ENCODE measurements around the gene AKR1C8.
"Not testable (repeated sequence)": the region's sequence is repeated elsewhere in the genome, so short reads cannot be mapped to it uniquely, and the experiment has no call there.

Gene AKR1C8

DNA sequence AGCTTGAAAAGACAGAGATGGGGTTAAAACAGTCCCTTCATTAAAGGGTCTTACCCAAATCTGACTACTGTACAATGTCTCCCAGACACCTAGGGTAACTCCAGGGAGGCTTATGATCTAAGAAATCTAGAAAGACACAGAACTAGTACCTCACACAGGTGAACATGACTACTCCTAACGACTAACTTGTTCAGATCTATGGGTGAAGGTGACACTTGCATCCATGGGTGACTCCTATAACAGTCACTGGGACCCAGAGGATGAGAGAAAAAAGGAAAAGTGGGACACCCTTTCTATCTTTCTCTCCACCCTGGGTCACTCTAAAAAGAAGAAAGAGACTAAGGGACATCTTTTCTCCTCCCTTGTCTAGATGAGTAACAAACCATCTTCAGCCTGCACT is 19.2 kb downstream of the AKR1C8 start:
- no peak for DNase-seq

DNA sequence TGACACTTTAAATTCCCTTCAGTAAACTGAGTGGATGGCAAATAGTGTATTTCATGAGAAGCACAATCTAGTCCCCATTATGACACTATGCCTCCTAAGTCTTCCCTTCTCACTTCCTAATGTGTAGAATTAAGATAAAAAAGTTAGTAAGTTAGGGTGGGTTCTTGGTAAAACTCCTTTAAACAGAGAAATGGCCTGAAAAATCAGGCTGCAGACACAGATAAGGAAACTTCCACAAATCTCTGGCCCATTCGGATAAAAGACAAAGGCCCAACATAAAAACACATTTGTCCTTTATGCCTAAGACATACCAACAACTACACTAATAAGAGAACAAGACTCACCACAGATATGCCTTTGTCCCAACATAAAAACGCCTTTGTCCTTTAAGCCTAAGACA is 21.5 kb downstream of the AKR1C8 start:
- no peak for DNase-seq

DNA sequence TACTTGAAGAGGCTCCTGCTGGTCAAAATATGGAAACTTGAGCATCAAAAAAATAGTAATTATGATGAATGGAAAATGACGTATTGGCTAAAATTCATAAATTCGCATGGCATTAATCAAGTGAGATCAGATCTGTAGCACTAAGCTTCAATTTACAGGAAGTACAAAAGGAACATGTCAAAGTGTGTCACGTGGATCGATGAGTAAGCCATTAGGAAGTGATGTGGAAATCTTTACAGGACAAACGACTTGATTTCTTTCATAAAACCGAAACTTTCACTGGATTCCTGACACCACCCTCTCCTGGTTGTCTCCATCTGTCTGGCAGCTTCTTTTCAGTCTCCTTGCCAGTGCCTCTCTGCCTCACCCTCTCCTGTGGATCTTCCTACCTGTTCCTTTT is 25.8 kb downstream of the AKR1C8 start:
- DNase-seq, result no peak

DNA sequence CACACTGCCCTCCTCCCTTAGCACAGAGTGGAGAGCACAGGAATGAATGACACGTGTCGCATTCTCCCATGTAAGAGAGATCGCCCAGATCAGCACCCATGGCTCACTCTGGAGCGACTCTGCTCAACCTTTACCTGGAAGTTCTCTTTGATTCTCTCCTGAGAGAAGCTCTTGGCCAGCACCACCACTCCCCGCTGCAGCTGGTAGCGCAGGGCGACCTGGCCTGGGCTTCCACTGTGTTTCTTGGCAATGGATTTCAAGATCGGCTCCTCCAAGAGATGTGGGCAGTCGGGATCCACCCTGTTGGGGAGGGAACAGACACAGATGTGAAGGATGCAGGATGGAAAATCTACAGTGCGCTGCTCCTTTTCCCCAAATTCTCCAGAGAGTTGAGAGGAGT is 27.4 kb downstream of the AKR1C8 start:
- DNase-seq, result no peak

DNA sequence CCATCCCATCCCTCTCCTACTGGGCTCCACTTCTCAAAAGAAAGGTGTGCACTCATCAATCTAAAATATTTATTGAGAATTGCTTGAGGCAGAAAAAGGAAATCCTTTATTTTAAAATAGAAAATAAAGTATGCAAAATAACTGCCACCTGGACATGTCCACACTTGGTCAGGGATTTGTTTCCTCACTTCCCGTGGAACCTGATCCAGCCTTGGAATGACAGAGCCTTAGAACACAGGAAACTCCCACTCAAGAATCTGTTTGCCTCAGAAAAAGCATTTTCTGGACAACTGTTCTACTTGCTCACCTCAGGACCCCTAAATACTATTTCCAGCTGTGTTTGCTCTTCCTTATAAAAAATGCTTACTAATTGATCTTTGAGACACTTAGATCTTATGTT is 29.0 kb downstream of the AKR1C8 start:
- no peak for DNase-seq

DNA sequence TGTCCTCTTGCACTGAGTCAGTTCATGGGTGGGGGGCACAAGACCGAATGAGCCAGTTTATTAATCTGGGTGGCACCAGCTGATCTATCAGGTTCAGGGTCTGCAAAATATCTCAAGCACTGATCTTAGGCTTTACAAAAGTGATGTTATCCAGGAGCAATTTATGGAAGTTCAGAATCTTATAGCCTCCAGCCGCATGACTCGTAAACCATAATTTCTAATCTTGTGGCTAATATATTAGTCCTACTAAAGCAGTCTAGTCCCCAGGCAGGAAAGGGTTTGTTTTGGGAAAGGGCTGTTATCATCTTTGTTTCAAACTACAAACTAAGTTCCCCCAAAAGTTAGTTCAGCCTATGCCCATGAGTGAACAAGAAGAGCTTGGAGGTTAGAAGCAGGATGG is 33.9 kb downstream of the AKR1C8 start:
- DNase-seq, result no peak

DNA sequence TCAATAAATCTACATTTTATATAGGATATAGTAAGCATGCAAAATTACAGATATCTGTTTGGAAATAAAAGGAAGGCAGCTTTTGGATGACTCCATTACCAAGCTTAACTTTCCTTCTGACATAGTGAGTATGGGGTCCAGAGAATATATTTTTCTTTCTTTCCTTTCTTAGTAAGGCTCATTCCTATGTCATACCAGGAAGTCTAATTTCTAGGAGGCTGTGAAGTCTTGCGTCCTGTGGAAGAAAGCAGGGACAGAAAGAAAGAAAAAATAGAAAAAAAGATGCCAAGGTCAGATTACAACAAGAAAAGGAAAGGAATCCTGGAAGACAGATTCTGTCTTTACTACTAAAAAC is 36.3 kb downstream of the AKR1C8 start:
- DNase-seq, result no peak

DNA sequence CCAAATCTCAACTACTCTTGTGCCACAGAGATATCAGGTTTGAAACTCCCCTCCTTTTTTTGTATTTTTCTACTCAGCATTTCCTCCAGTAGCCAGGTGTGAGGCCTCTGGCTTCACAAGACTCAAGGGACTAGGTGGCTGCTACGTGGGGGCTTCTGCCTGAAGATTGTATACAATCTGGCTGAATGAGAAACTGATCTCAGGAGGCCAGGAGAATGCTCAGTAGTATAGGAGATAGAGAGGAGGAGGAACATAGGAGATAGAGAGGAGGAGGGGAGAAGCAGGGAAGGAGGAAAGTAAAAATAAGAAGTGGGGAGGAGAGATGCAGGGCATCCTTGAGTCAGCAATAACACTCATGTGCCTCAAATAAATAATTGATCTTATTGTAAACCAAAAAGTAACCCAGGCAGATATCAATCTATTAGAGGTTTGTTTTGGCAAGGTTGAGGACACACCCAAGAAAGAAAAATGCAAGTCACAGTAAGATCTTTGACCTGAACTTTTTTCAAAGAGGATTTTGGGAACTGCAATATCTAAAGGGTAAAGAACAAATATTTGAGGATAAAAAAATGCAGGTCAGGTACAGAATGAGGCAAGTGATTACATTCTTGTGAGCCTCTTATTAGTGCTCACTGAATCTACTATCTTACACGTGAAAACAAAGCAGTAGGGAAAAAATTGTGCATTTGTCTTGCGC is 36.8 kb downstream of the AKR1C8 start:
- no peak for DNase-seq

DNA sequence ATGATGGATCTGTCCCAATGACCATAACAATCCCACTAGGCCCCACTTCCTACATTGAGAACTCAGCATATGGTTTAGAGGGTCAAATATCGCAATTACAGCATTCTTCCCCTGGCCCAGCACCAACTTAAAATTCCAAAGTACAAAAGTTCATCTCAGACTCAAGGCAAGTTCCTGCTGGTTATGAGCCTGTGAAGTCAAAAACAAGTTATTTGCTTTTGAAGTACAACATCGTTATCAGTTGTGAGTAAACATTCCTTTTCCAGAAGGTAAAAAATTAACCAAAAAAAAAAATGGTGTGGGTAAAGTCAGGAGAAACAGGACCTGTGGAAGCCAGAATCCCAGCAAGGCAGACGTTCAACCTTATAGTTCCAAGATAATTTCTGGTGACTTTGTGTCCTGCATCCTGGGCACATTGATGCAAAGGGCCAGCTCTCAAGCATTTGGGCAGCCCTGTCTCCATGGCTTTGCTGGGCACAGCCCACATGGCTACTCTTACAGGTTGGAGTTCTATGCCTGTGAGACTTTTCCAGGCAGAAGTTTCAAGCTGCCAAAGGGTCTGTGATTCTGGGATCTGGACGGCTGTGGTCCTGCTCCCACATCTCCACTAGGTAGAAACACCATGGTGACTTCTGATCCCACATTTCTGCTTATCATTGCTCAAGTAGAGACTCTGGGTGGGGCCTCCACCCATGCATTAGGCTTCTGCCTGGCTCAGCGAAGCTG is 37.5 kb downstream of the AKR1C8 start:
- no peak for DNase-seq

DNA sequence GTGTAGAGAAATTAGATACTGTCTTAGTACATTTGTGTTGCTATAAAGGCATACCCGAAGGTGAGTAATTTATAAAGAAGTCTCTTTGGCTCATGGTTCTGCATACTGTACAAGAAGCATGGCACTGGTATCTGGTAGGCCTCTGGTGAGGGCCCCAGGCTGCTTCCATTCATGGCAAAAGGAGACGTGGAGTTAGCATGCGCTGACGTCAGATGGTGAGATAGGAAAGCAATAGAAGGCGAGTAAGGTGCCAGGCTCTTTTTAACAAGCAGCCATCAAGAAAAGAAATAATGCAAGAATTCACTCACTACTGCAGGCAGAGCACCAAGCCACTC is 38.1 kb downstream of the AKR1C8 start:
- no peak for DNase-seq

DNA sequence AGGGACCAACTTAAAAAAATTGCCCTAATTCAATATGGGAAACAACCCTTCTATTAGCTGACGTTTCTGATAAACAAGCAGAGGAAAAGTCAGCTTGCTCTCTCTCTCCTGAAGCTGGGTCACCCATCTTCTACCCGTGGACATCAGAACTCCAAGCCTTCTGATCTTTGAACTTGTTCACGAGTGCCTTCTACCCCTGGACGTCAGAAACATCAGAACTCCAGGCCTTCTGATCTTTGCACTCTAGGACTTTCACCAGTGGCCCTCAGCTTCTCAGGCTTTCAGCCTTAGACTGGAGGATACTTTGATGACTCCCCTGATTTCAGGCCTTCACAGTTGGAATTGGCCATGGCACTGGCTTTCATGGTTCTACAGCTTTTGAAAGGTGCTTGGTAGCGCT is 41.8 kb downstream of the AKR1C8 start:
- no peak for DNase-seq

DNA sequence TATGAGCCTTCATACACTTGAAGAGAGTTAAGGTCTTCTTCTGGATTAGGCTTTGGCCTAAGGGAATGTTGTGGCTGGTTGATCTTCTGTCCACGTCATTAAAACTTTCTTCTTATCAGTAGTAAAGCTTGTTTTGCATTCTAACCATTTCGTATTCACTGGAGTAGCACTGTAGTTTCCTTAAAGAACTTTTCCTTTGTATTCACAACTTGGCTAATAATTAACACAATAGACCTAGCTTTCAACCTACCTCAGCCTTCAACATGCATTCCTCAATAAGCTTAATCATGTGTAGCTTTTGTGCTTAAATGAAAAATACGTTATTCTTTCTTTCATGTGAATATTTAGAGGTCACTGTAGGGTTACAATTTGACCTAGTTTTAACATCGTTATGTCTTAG is 42.8 kb downstream of the AKR1C8 start:
- no peak for DNase-seq

DNA sequence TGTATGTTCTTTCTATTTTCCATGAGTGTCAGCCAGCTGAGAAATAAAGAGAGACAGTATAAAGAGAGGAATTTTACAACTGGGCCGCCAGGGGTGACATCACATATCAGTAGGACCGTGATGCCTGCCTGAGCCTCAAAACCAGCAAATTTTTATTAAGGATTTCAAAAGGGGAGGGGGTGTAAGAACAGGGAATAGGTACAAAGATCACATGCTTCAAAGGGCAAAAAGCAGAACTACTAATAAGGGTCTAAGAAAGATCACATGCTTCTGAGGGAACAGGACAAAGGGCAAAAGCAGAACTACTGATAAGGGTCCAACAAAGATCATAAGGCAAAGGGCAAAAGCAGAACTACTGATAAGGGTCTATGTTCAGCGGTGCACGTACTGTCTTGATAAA is 47.3 kb downstream of the AKR1C8 start:
- DNase-seq, result not testable (repeated sequence)

DNA sequence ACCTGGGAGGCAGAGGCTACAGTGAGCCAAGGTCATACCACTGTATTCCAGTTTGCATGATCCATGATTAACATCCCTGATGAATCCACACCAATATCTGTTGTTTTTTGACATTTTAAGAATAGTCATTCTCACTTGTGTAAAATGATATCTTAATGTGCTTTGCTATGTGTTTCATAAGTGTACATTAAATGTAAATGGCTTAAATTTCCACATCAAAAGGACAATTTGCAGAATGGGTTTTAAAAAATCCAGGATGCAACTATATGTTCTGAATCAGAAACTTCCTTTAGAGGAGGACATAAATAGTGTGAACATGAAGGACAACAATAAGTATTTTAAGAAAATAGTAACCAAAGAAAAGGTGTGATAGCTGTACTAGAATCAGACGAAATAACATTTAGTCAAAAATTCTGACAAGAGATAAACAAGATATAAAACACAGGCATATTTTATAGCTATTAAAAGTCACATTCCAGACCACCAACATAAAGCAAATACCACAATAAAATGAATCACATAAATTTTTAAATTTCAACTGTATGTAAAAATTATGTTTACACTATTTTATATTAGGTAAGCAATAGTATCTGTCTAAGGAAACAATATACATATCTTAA is 48.4 kb downstream of the AKR1C8 start:
- DNase-seq, result no peak

DNA sequence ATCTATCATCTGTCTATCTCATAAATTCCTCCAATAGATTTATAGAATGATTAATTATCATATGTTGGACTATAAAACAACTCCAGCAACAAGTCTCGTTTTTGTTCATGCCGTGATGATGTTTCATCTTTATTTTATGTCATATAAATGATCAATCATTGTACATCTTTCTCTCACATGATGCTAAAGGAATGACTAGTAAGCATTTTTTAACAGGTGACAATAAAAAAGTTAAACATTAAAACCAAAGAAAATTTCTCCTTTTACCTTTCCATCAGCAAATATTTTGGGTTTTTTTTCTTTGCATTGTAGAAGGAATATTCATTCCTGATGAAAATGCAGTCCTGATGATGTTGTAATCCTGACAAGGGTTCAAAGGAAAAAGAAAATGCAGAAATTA is 49.4 kb downstream of the AKR1C8 start:
- no peak for DNase-seq

DNA sequence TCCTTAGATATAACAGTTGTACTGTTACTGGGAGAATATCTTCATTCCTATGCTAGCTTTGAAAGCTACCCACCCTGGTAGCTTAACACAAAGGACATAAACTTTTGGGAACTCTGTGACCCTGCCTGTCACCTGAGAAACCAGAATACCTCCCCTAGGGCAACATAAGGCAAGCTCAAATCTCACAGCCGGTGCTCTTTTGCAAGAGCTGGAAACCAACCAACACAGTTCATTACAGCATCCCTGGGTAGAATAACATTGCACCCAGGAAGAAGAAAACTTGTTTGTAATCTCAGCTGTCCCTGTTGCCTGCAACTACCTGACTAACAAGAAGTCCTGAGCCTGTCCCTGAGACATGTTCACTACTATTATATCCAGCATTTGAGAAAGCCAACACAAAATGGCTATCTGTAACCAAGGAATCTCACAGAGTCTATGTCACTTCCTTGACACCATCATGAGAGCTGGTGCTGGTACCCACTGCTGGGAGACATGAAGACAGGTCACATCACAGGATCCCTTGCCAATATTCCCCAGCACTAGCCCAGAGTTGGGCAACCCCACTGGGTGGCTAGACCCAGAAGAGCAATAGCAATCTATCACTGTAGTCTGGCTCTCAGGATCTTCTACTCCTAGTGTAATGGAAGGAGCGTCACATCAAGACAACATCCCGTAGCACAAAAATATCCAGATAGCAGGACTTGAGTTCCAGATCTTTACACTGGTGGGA is 59.5 kb downstream of the AKR1C8 start:
- DNase-seq, result no peak

DNA sequence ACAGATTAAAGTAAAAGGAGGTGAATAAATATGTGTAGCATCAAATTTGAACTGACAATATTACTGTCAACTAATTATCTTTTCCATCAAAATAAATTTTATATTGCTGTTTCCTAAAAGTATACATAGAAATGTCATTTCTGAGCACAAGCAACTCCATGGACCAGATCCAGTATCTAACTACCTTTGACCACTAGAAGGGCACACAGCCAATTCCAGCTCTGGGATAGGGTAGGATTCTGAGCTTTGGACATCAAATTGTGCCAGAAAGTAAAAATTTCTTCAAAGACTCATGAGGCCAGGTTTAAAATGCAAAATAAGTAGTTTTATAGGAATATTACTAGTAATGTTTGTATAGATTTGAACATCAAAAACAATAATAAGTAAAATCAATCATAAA is 61.1 kb downstream of the AKR1C8 start:
- no peak for DNase-seq

DNA sequence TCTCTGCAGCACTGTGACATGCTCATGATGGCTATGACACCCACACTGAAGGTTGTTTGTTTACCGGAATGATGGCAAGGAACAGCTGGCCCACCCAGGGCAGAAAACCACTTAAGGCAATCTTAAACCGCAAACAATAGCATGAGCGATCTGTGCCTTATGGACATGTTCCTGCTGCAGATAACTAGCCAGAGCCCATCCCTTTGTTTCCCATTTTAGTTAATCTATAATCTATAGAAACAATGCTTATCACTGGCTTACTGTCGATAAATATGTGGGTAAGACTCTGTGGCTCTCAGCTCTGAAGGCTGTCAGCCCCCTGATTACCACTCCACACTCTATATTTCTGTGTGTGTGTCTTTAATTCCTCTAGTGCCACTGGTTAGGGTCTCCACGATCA is 65.0 kb downstream of the AKR1C8 start:
- DNase-seq, result not testable (repeated sequence)

DNA sequence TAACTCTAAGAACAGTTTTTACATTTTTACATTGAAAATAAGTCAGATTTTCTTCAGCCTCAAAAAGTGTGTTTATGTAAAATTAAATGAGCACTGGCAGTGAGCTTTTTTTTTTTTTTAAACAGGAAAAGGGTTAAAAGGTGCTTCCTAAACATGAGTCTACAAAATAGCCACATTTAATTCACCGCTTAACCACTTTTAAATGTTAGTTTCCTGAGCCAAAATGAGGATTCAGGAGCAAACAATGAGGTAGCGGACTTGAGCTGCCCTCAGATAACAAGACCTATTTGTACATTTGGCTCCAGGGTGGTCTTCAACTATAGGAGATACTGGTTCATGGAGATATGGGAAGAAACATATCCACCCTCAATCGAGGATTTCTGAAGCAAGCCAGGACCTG is 67.9 kb downstream of the AKR1C8 start:
- no peak for DNase-seq

DNA sequence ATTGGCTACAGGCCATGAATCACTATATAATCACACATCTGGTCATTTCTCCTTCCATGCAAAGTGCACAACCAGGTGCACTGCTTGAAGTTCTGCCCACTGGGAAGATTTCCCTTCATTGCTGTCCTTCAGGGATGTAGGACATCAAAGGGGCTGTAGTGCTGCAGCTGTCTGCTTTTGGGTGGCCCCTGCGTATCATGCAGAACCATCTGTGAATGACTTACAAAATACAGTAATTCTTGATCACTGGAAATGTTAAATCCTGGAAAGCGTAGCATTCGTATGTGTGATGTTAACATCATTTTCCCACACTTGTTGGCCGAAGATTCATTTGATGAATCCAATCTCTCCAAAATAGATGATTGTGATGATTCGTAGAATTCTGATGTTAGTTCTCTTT is 68.3 kb downstream of the AKR1C8 start:
- DNase-seq, result no peak

DNA sequence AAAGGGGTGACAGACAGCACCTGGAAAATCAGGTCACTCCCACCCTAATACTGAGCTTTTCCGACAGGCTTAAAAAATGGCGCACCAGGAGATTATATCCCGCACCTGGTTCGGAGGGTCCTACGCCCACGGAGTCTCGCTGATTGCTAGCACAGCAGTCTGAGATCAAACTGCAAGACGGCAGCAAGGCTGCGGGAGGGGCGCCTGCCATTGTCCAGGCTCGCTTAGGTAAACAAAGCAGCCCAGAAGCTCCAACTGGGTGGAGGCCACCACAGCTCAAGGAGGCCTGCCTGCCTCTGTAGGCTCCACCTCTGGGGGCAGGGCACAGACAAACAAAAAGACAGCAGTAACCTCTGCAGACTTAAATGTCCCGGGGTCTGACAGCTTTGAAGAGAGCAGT is 75.1 kb downstream of the AKR1C8 start:
- not testable (repeated sequence) for DNase-seq

DNA sequence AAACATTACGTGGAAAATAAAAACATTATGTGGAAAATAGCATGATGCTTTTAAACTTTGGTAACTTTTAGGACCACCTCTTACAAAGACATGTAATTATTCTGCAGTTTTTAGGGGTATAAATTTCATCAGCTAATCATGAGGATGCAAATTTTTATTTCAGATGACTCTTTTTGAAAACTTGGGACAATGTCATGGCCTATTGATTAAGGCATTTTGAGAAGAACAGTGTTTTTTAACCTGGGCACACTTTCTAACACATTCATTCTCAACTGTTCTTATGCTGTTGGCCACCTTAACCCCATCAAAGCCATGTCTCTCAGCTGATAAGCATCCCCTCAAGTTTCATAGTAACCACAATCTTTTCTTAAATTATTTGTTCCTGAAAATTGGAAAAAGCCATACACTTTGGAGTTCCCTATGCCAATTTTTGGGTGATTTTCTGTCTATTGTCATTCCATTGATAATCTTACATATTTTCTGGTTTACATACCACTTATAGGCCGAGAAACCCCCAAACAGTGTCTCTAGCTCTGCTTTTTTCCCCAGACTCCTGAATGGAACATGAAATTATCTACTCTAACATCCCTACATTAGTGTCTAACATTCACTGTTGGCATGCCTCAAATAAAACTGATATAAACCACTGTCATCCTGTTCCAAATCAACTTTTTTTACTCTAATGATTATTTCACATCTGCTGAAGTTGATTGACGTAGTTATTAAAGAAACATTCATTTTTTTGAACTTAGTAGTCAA is 76.1 kb downstream of the AKR1C8 start:
- no peak for DNase-seq

DNA sequence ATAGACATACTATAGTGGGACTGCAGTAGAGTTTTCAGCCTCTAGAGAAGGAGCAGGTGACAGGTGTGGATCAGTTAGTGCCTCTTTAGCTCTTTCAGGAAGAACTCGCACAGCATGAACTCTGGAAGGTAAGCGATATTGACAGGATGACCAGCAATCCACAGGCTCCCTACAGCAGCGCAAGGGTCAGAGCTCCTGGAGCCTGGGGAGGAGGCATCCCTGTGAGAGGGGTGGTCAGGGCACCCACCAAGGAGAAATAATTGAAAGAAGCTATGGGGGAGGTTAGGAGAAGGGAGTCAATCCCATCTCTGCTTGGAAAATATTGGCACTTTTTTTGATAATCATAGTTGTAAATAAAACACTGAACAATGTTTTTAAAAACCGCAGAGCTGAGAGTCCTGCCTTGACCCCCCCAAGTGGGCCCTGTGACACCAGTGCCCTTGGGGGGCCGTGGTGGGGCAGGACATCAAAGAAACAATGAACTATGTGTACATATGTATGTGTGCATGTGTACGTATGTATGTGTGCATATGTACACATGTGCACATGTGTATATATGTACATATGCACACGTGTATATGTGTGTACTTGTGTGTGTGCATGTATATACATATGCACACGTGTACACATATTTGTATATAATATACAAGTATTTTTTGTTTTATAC is 77.0 kb downstream of the AKR1C8 start:
- DNase-seq, result no peak
